ENCODE data around the gene ARFGEF3. TPM values are rescaled to one million over a fixed set of nuclear protein-coding genes. Genes with fewer than 3 reads are reported as not detected.

The ARFGEF3 gene
- total and polyA plus RNA-seq, 10 of the 15 experiments (the other 5 are each of a cell fraction or from before 2014, with no cell fraction given): under 0.01 to 0.08 (median 0.02) TPM; not detected in 1

- no peak for ATAC-seq
- Histone ChIP-seq H2AFZ (ENCODE audit: control insufficient read depth, low read depth, low read length) (no peak overlapping the region), H4K20me1 (ENCODE audit: control insufficient read depth, insufficient read depth) (no peaks in the 10 kb centered on the region), H3K27ac (ENCODE audit: control insufficient read depth, insufficient read depth) (no peak overlapping the region), H3K27me3 (replicated peaks in 1 of 2; ENCODE audit: control insufficient read depth in 2 of 2, insufficient read depth in 2 of 2, low read length in 1 of 2) (no peaks in the 10 kb centered on the region), H3K79me2 (ENCODE audit: control insufficient read depth, insufficient read depth, low read length) (no peaks in the 10 kb centered on the region), H3K4me1 (ENCODE audit: control insufficient read depth, insufficient read depth, low read length) (no peaks in the 10 kb centered on the region), H3K9me3 (replicated peaks; ENCODE audit: control insufficient read depth, insufficient read depth, low read length) (no peaks in the 10 kb centered on the region), H3K4me3 (no peak overlapping the region), H3K4me2 (ENCODE audit: control insufficient read depth, insufficient read depth) (no peak overlapping the region), H3K36me3 (ENCODE audit: control insufficient read depth in 2 of 2, insufficient read depth in 2 of 2, low read length in 1 of 2) (no peaks in the 10 kb centered on the region), H3K9ac (ENCODE audit: control insufficient read depth, insufficient read depth, low read length) (no peak overlapping the region)
- in situ Hi-C loops (cut with MboI): no loop called here
- no peak for FAIRE-seq
- BruUV-seq (replicated peaks): no TSS peak
- POLR2A ChIA-PET: no interaction called here
- RAD21 ChIA-PET (ENCODE audit: unreplicated experiment): no interaction called here
- DNase-seq (ENCODE audit: low read depth, low spot score): no peak
- WGBS (ENCODE audit: insufficient coverage, insufficient replicate concordance, low lambda C conversion rate, missing lambda C conversion rate): 25% methylated on average over 3 of the region's 3 CpGs
- CTCF ChIA-PET: interaction anchor here (0.7 kb wide), 1 partner anchor 32 kb away, joined by 3 read pairs; no protein-coding TSS in a partner anchor
- intact Hi-C loops (cut with micrococcal nuclease; ENCODE audit: unreplicated experiment): no loop called here
- SMC1A ChIA-PET (ENCODE audit: uncharacterized antibody, unreplicated experiment): no interaction called here
- TF ChIP-seq MXI1 (IDR thresholded peaks at IDR 0.05; ENCODE audit: low read depth, low read length) (no peak), USF2 (IDR thresholded peaks at IDR 0.05; ENCODE audit: borderline replicate concordance, low read depth, low read length) (no peak), NR2F1 (conservative IDR thresholded peaks at IDR 0.05) (no peak), ASH2L (IDR thresholded peaks at IDR 0.05; ENCODE audit: borderline replicate concordance, low read depth) (no peak), SMAD5 (IDR thresholded peaks at IDR 0.05; ENCODE audit: low read depth) (no peak), MYB (IDR thresholded peaks at IDR 0.05; ENCODE audit: borderline replicate concordance, low read depth, low read length) (no peak), SP1 (IDR thresholded peaks at IDR 0.05; ENCODE audit: low read depth, low read length) (no peak), HDGF (IDR thresholded peaks at IDR 0.05) (no peak), SMARCA5 (IDR thresholded peaks at IDR 0.05) (no peak), ZNF622 (IDR thresholded peaks at IDR 0.05) (no peak), ZNF274 (IDR thresholded peaks at IDR 0.05; ENCODE audit: insufficient read depth, insufficient read length) (no peak), ZNF384 (IDR thresholded peaks at IDR 0.05; ENCODE audit: borderline replicate concordance, low read depth, low read length) (no peak), BMI1 (IDR thresholded peaks at IDR 0.05; ENCODE audit: borderline replicate concordance) (no peak), ELK1 (IDR thresholded peaks at IDR 0.05; ENCODE audit: low read depth, low read length) (no peak), YBX1 (IDR thresholded peaks at IDR 0.05) (no peak), E2F4 (IDR thresholded peaks at IDR 0.05; ENCODE audit: low read depth, low read length) (no peak), POLR2AphosphoS2 (IDR thresholded peaks at IDR 0.05; ENCODE audit: low read depth, low read length) (no peak), ESRRA (IDR thresholded peaks at IDR 0.05; ENCODE audit: low read length) (no peak)
These were observed 209.6 kb downstream of the ARFGEF3 start for GRCh38 chr6:138371452-138371711.

Measured in GM12878 (cell line).